Fibroblast of the aortic adventitia (primary cell): ENCODE measurements around the gene RNF4. TPM values are rescaled to one million over a fixed set of nuclear protein-coding genes. Genes with fewer than 3 reads are reported as not detected.

ENCODE experiments used
- DNase-seq: peaks from one replicate; pipeline ENCODE4 v3.0.0-alpha.2; 2010; ENCODE audit warnings: low read depth
- H3K4me3 ChIP-seq: 2 replicates; pipeline ENCODE4 v1.5.1; 2011; ENCODE audit warnings: low read depth, mild to moderate bottlenecking, control low read depth, low read length, moderate library complexity
- CTCF ChIP-seq: IDR thresholded peaks from 2 replicates; pipeline ENCODE4 v1.5.1; 2011; ENCODE audit warnings: mild to moderate bottlenecking, low read length, control low read depth, inconsistent platforms; ENCODE audit not compliant: insufficient read depth
- total RNA-seq: library from RNA; depleted of rRNA; stranded (reverse); fragments of >200 nt; gene quantifications from 2 replicates; pipeline ENCODE4 v1.2.3, GENCODE V29; 2012; ENCODE audit warnings: low replicate concordance

RNF4 gene
- total RNA-seq, 1 donor, result 75.6 TPM

GRCh38 chr4:2500547-2500946 lies 31.6 kb downstream of the RNF4 start:
- H3K4me3 ChIP-seq, result no peak overlapping the region
- DNase-seq, result no peak
- no peak for TF ChIP-seq CTCF

DNA sequence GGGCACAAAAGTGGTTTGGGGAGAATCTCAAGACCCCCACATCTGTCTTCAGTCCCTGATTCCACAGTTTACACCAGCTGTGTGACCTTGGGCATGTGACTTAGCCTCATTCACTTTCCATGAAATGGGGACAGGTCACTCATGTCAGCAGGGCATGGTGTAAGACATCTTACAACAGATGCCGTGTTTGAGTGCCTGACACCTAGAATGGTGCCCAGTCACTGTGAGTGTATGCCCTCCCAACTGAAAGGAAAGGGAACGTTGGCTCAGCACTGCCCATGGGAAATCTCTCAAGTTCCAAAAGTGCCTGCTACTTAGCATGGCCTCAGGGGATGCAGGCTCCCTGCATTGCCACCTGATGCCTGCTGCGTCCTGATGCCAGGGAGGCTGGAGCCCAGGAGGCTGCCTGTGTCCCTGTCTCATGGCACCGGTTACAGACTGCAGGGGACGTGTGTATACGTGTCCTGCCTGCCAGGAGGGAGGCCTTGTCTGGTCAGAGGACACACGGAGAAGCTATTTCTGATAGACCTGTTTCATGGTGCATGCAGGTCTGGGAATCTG lies 32.2 kb downstream of the RNF4 start:
- no peak for DNase-seq
- no peak overlapping the region for H3K4me3 ChIP-seq
- TF ChIP-seq CTCF, result no peak

DNA sequence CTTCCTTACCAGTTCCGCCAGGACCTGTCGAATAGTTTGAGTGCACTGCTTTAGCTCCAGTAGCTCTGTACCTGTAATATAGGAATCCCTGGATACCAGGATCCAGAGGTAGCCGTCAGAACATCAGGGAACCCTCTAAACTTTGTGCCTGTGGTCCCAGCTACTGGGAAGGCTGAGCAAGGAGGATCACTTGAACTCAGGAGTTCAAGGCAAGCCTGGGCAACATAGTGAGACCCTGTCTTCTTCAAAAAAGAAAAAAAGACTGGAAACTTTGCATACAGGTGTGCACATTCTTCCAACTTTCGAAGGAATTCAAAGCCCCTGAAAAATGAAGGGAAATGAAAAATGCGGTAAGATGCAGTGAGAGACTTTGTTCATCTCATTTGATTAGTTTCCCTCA lies 34.9 kb downstream of the RNF4 start:
- no peak overlapping the region for H3K4me3 ChIP-seq
- no peak for TF ChIP-seq CTCF
- DNase-seq, result no peak

DNA sequence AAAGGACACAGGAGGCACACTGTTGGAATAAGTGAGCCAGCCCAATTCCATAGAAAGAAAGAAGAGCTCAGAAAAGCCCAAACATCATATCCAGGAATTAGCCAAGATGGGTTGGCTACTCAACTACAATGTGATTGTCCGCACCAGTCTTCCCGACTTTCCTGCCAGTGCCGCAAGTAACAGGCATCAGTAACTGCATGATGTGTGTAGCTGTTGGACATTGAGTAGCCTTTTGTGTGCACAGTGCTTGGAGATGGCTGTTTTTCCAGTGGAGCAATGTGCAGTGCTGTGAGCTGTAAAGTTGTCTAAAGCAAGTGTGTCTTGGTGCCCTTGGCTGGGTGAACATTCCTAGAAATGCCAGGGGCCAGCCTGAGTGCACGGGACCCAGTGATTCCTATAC lies 38.4 kb downstream of the RNF4 start:
- no peak for TF ChIP-seq CTCF
- DNase-seq, result no peak
- H3K4me3 ChIP-seq, result no peak overlapping the region

- H3K4me3 ChIP-seq, result no peak overlapping the region
- no peak for TF ChIP-seq CTCF
- no peak for DNase-seq
These were observed 38.9 kb downstream of the RNF4 start for GRCh38 chr4:2507855-2508254.

DNA sequence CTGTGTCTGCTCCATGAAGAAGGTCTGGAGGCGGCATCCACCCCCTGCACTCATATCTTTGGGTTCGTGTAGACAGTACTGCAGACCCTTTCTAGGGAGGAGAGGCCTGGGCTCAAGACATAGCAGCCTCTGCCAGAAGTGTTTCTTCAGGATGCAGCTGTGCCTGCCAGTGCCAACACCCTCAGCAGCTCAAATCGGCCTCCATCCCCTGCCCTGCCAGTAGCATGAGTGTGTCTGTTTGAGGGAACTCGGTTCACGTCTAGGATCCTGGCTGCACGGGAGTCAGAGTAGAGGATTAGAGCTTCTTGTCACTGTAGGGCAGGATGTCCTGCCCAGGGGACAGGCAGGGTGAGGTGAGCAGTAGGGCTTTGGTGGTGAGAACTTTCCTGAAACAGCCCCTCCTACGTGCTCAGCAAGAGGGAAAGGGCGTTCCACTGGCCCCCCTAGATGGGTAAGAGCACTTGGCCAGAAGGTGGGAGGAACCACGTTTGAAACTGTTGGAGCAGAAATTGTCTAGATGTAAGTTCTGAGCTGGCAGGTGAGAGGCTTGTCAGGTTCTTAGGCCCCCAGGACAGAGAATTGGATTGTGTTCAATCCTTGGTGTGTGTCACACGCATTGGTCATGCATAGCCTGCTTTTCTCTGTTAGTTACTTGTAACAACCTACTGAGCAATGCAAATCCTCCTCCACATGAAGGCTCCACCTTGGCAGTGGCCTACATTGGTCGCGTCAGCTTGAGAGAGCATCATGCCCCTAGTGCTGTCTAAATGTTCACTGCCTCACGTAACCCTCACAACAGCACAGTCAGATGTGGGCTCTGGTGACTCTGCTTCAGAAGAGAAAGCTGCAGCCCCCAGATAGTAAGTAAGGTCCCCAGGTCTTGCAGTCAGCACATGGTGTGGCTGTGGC lies 41.7 kb downstream of the RNF4 start:
- no peak for TF ChIP-seq CTCF
- H3K4me3 ChIP-seq, result no peak overlapping the region
- DNase-seq, result no peak
